Omental fat pad (tissue), 4 donors: ENCODE measurements around the gene PIK3R1. TPM values are rescaled to one million over a fixed set of nuclear protein-coding genes. Genes with fewer than 3 reads are reported as not detected.

Experiments used
- ATAC-seq: fragments of 150-250 bp; one replicate; pipeline ENCODE4 v1.9.1; 2016; ENCODE audit warnings: mild to moderate bottlenecking, moderate library complexity; ENCODE audit not compliant: low FRiP score
- DNase-seq: peaks from one replicate; pipeline ENCODE4 v3.0.0-alpha.2; 2019; ENCODE audit warnings: low spot score
- total RNA-seq, 4 donors: library from RNA; depleted of rRNA; stranded (reverse); fragments of >200 nt; gene quantifications; one replicate each; pipeline ENCODE4 v1.1.0, GENCODE V29; 2016
- TF ChIP-seq, protein P1 (sequence below), 3 donors: fragments of 450-650 bp; IDR thresholded peaks; one replicate each; pipeline ENCODE4 v1.5.1; 2016 to 2017; ENCODE audit warnings: antibody characterized with exemption in 3 of 3, mild to moderate bottlenecking in 3 of 3, moderate library complexity in 2 of 3

The PIK3R1 gene
- total RNA-seq, 4 donors from 2014 or later, result 90.5 to 188 (median 148) TPM

DNA sequence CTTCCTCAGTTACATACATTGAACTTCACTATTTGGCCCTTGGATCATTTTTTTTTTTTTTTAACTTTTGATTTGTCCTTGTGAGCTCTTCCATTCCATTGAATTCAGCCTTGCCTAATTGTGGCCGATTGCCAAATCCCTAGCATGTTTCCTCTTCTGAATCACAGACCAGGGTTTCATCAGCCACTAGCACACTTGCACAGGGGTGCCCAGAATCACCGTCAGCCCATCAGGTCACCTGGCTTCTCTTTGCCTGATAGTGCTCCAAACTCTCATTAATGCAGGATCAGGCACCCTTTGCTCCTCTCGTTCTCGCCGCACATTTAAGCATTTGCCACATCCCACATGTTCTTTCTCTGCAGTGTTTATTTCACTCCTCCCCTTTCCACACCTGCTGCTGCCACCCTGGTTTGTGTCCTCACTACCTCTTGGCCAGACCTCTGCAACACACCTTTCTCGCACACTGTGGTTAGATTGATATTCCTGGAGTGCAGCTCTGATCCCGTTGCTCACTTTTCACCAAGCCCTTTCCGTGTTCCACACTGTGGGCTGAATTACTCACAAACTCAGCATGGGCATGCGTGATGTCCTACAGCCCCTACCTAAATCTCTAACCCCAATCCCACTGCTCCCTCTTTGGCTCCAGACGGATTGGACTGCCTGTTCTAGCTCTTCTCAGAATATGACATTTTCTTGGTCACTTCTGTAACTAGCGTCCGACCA, 9.8 kb downstream of the PIK3R1 start:
- peak; percentile 67 for DNase-seq
- peak; percentile 60 for ATAC-seq

DNA sequence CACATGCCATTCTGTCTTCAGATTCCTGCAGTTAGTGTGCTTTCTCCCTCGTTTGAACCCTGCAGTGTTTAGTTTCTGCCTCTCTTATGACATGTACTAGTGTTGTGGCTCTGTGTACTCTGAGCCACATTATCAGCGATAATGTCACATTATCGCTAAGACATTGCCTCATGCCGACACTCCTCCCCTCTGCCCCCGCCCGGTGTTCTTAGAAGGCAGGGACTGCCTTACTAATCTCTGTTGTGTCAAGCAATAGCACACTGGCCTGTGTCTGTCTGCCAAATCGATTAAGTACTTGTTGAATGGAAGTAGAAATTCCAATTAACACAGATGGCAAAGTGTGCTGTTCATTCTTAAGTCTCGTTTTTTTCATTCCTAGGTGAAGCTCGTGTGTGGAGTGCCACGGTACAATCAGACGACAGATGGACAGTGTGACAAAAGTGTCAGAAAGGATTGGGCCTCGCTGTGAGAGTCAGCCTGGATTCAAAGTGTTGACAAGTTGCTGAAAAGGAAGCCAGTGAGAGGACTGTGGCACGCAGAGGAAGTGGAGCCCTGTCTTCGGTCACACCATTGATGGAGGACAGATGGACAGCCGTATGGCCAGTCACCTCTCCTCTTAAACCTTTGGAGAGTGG, 10.5 kb downstream of the PIK3R1 start:
- ATAC-seq (no peak), DNase-seq (no peak)
- TF ChIP-seq, protein P1, sequence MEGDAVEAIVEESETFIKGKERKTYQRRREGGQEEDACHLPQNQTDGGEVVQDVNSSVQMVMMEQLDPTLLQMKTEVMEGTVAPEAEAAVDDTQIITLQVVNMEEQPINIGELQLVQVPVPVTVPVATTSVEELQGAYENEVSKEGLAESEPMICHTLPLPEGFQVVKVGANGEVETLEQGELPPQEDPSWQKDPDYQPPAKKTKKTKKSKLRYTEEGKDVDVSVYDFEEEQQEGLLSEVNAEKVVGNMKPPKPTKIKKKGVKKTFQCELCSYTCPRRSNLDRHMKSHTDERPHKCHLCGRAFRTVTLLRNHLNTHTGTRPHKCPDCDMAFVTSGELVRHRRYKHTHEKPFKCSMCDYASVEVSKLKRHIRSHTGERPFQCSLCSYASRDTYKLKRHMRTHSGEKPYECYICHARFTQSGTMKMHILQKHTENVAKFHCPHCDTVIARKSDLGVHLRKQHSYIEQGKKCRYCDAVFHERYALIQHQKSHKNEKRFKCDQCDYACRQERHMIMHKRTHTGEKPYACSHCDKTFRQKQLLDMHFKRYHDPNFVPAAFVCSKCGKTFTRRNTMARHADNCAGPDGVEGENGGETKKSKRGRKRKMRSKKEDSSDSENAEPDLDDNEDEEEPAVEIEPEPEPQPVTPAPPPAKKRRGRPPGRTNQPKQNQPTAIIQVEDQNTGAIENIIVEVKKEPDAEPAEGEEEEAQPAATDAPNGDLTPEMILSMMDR (IDR thresholded peaks at IDR 0.05), result no peak

More for the DNA sequence above, 9.8 kb downstream of the PIK3R1 start:
- TF ChIP-seq, protein P1 (IDR thresholded peaks at IDR 0.05), result no peak

DNA sequence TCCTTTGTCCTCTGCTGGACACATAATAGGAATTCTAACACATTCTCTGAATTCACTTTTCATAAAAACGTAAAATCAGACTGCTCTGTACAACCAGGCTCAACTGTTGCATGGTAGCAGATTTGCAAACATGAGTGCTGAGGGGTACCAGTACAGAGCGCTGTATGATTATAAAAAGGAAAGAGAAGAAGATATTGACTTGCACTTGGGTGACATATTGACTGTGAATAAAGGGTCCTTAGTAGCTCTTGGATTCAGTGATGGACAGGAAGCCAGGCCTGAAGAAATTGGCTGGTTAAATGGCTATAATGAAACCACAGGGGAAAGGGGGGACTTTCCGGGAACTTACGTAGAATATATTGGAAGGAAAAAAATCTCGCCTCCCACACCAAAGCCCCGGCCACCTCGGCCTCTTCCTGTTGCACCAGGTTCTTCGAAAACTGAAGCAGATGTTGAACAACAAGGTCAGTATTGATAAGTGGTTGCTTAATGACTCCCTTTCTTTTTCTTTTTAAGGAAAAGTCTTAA, 11.1 kb downstream of the PIK3R1 start:
- DNase-seq, result no peak
- no peak for ATAC-seq
- TF ChIP-seq, protein P1 (IDR thresholded peaks at IDR 0.05), result no peak

GRCh38 chr5:68227532-68228160, 12.1 kb downstream of the PIK3R1 start:
- TF ChIP-seq, protein P1 (IDR thresholded peaks at IDR 0.05), result no peak
- no peak for DNase-seq
- no peak for ATAC-seq

DNA sequence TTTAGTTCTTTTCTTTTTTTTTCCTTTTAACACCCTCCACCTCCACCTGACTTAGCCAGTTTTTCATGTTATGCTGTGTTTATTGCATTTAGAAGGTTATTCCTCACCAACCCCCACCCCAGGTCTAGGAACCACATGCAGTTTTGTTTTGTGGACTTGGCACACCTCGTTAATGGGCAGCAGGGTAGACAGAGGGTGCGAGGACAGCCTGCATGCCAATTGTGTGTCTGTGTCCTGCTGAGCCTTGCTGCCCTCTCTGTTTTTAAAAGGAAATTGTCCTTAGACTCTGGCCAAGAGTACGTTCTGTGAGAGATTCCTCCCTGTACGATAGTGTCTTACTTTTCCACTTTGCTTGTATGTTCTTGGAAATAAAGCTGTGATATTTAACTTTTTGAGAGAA, 13.9 kb downstream of the PIK3R1 start:
- TF ChIP-seq, protein P1 (IDR thresholded peaks at IDR 0.05), result no peak
- ATAC-seq (no peak), DNase-seq (no peak)

- DNase-seq, result no peak
- ATAC-seq, result no peak
- TF ChIP-seq, protein P1 (IDR thresholded peaks at IDR 0.05), result no peak
These were observed 14.7 kb downstream of the PIK3R1 start for GRCh38 chr5:68230285-68230684.
